Measurements from ENCODE around the gene RAPGEF5. TPM values are rescaled to one million over a fixed set of nuclear protein-coding genes. Genes with fewer than 3 reads are reported as not detected.

Gene RAPGEF5
- polyA plus RNA-seq, 6 donors from 2014 or later: 1.4 to 6.8 (median 3.0) TPM

- ATAC-seq (ENCODE audit: low read depth in 2 of 2): no peak
- Mint-ChIP-seq H3K4me1 (peaks cover 0 to 6% (median 4%) of the 10 kb centered on the region in 3 donors), H3K27ac (no peak overlapping the region), H3K9me3 (no peaks in the 10 kb centered on the region), H3K4me3 (no peak overlapping the region), H3K36me3 (peaks cover 0 to 4% of the 10 kb centered on the region in 2 donors), H3K27me3 (no peaks in the 10 kb centered on the region)
- no peak for DNase-seq
Observed at GRCh38 chr7:22393913-22394729, 37.2 kb upstream of the RAPGEF5 start.

- DNase-seq (no peak), ATAC-seq (ENCODE audit: low read depth in 2 of 2) (peak in 1 of 2 donors; percentile 28)
- no peaks in the 10 kb centered on the region for H3K36me3 Mint-ChIP-seq
- H3K27ac Mint-ChIP-seq: peak overlapping the region in 1 of 6 donors; percentile 24
- peaks cover 4 to 8% (median 5%) of the 10 kb centered on the region in 3 donors for H3K27me3 Mint-ChIP-seq
- no peak overlapping the region for H3K4me3 Mint-ChIP-seq
- peaks cover 4 to 11% (median 8%) of the 10 kb centered on the region in 3 donors for H3K4me1 Mint-ChIP-seq
- H3K9me3 Mint-ChIP-seq: no peaks in the 10 kb centered on the region
Observed at GRCh38 chr7:22390516-22390915, 33.6 kb upstream of the RAPGEF5 start.

GRCh38 chr7:22389892-22390291 is 32.9 kb upstream of the RAPGEF5 start:
- DNase-seq: no peak
- no peak for ATAC-seq (ENCODE audit: low read depth in 2 of 2)
- no peaks in the 10 kb centered on the region for H3K36me3 Mint-ChIP-seq
- peaks cover 4 to 11% (median 8%) of the 10 kb centered on the region in 3 donors for H3K4me1 Mint-ChIP-seq
- H3K27ac Mint-ChIP-seq: no peak overlapping the region
- H3K4me3 Mint-ChIP-seq: no peak overlapping the region
- no peaks in the 10 kb centered on the region for H3K9me3 Mint-ChIP-seq
- H3K27me3 Mint-ChIP-seq: peaks cover 4 to 9% (median 5%) of the 10 kb centered on the region in 3 donors

GRCh38 chr7:22387583-22387982 is 30.6 kb upstream of the RAPGEF5 start:
- no peaks in the 10 kb centered on the region for H3K9me3 Mint-ChIP-seq
- H3K4me3 Mint-ChIP-seq: no peak overlapping the region
- no peak for DNase-seq
- H3K27me3 Mint-ChIP-seq: peaks cover 4 to 9% (median 5%) of the 10 kb centered on the region in 3 donors
- peaks cover 4 to 11% (median 8%) of the 10 kb centered on the region in 3 donors for H3K4me1 Mint-ChIP-seq
- no peak for ATAC-seq (ENCODE audit: low read depth in 2 of 2)
- no peaks in the 10 kb centered on the region for H3K36me3 Mint-ChIP-seq
- no peak overlapping the region for H3K27ac Mint-ChIP-seq

- H3K4me1 Mint-ChIP-seq: peaks cover 4 to 11% (median 8%) of the 10 kb centered on the region in 3 donors
- H3K36me3 Mint-ChIP-seq: no peaks in the 10 kb centered on the region
- no peak for DNase-seq
- H3K4me3 Mint-ChIP-seq: no peak overlapping the region
- ATAC-seq (ENCODE audit: low read depth in 2 of 2): peak; percentile 43 to 48
- H3K9me3 Mint-ChIP-seq: no peaks in the 10 kb centered on the region
- H3K27ac Mint-ChIP-seq: no peak overlapping the region
- peaks cover 4 to 9% (median 5%) of the 10 kb centered on the region in 3 donors for H3K27me3 Mint-ChIP-seq
Observed at GRCh38 chr7:22386865-22387264, 29.9 kb upstream of the RAPGEF5 start.

- no peaks in the 10 kb centered on the region for H3K9me3 Mint-ChIP-seq
- H3K36me3 Mint-ChIP-seq: no peaks in the 10 kb centered on the region
- H3K4me1 Mint-ChIP-seq: peaks cover 4 to 11% (median 8%) of the 10 kb centered on the region in 3 donors
- no peak overlapping the region for H3K27ac Mint-ChIP-seq
- ATAC-seq (ENCODE audit: low read depth in 2 of 2) (no peak), DNase-seq (no peak)
- H3K4me3 Mint-ChIP-seq: no peak overlapping the region
- peaks cover 4 to 9% (median 7%) of the 10 kb centered on the region in 3 donors for H3K27me3 Mint-ChIP-seq
Observed at GRCh38 chr7:22386206-22386858, 29.4 kb upstream of the RAPGEF5 start.

- Mint-ChIP-seq H3K27ac (no peak overlapping the region), H3K4me1 (peaks cover under 1 to 8% (median 6%) of the 10 kb centered on the region in 3 donors), H3K4me3 (no peak overlapping the region), H3K27me3 (peaks cover 4 to 14% (median 9%) of the 10 kb centered on the region in 3 donors), H3K9me3 (no peaks in the 10 kb centered on the region), H3K36me3 (no peaks in the 10 kb centered on the region)
- ATAC-seq (ENCODE audit: low read depth in 2 of 2) (no peak), DNase-seq (no peak)
Observed at GRCh38 chr7:22385326-22385725, 28.4 kb upstream of the RAPGEF5 start.

GRCh38 chr7:22380333-22380732 is 23.4 kb upstream of the RAPGEF5 start:
- DNase-seq (no peak), ATAC-seq (ENCODE audit: low read depth in 2 of 2) (no peak)
- no peaks in the 10 kb centered on the region for H3K36me3 Mint-ChIP-seq
- peaks cover 0 to 14% (median 0%) of the 10 kb centered on the region in 3 donors for H3K27me3 Mint-ChIP-seq
- no peak overlapping the region for H3K27ac Mint-ChIP-seq
- H3K4me3 Mint-ChIP-seq: no peak overlapping the region
- H3K4me1 Mint-ChIP-seq: peaks cover 0 to 4% (median 0%) of the 10 kb centered on the region in 3 donors
- H3K9me3 Mint-ChIP-seq: no peaks in the 10 kb centered on the region

GRCh38 chr7:22378199-22378980 is 21.4 kb upstream of the RAPGEF5 start:
- DNase-seq (no peak), ATAC-seq (ENCODE audit: low read depth in 2 of 2) (no peak)
- Mint-ChIP-seq H3K36me3 (no peaks in the 10 kb centered on the region), H3K27ac (no peak overlapping the region), H3K4me1 (peaks cover 0 to 4% (median 0%) of the 10 kb centered on the region in 3 donors), H3K4me3 (no peak overlapping the region), H3K27me3 (peaks cover 0 to 14% (median 0%) of the 10 kb centered on the region in 3 donors), H3K9me3 (no peaks in the 10 kb centered on the region)

- no peaks in the 10 kb centered on the region for H3K36me3 Mint-ChIP-seq
- H3K4me1 Mint-ChIP-seq: peaks cover 0 to 4% (median 0%) of the 10 kb centered on the region in 3 donors
- no peaks in the 10 kb centered on the region for H3K9me3 Mint-ChIP-seq
- H3K4me3 Mint-ChIP-seq: no peak overlapping the region
- ATAC-seq (ENCODE audit: low read depth in 2 of 2) (no peak), DNase-seq (no peak)
- H3K27ac Mint-ChIP-seq: no peak overlapping the region
- H3K27me3 Mint-ChIP-seq: peaks cover 0 to 14% (median 0%) of the 10 kb centered on the region in 3 donors
Observed at GRCh38 chr7:22377703-22378102, 20.7 kb upstream of the RAPGEF5 start.

GRCh38 chr7:22375359-22376048 is 18.6 kb upstream of the RAPGEF5 start:
- H3K4me3 Mint-ChIP-seq: no peak overlapping the region

GRCh38 chr7:22373911-22374310 is 17.0 kb upstream of the RAPGEF5 start:
- Mint-ChIP-seq H3K4me3 (no peak overlapping the region), H3K4me1 (no peaks in the 10 kb centered on the region), H3K27me3 (peaks cover 0 to 9% (median 0%) of the 10 kb centered on the region in 3 donors), H3K27ac (no peak overlapping the region), H3K36me3 (no peaks in the 10 kb centered on the region), H3K9me3 (no peaks in the 10 kb centered on the region)
- no peak for DNase-seq
- no peak for ATAC-seq (ENCODE audit: low read depth in 2 of 2)

More at GRCh38 chr7:22375359-22376048, 18.6 kb upstream of the RAPGEF5 start:
- DNase-seq: no peak
- Mint-ChIP-seq H3K27me3 (peaks cover 0 to 6% (median 0%) of the 10 kb centered on the region in 3 donors), H3K27ac (peak overlapping the region in 1 of 6 donors; percentile 21), H3K9me3 (no peaks in the 10 kb centered on the region), H3K4me1 (peaks cover 0 to 4% (median 0%) of the 10 kb centered on the region in 3 donors), H3K36me3 (no peaks in the 10 kb centered on the region)
- ATAC-seq (ENCODE audit: low read depth in 2 of 2): no peak

- Mint-ChIP-seq H3K4me1 (no peaks in the 10 kb centered on the region), H3K9me3 (no peaks in the 10 kb centered on the region), H3K36me3 (no peaks in the 10 kb centered on the region), H3K27me3 (peaks cover 0 to 9% (median 0%) of the 10 kb centered on the region in 3 donors), H3K27ac (peak overlapping the region in 1 of 6 donors; percentile 20), H3K4me3 (no peak overlapping the region)
- ATAC-seq (ENCODE audit: low read depth in 2 of 2) (no peak), DNase-seq (no peak)
Observed at GRCh38 chr7:22373388-22373787, 16.4 kb upstream of the RAPGEF5 start.
